Stimulated activated CD4-positive, alpha-beta T cell treated with anti-CD3 and anti-CD28 coated beads, Interleukin-2, amount 100 ng/mL, for 24 hours (primary cell): ENCODE measurements around the gene GALNTL6.
"Not testable (repeated sequence)": the region's sequence is repeated elsewhere in the genome, so short reads cannot be mapped to it uniquely, and the experiment has no call there.

ENCODE experiments used
- DNase-seq, 2 donors: peaks; one replicate each; pipeline ENCODE4 v3.0.0-alpha.2; 2020

The GALNTL6 gene

DNA sequence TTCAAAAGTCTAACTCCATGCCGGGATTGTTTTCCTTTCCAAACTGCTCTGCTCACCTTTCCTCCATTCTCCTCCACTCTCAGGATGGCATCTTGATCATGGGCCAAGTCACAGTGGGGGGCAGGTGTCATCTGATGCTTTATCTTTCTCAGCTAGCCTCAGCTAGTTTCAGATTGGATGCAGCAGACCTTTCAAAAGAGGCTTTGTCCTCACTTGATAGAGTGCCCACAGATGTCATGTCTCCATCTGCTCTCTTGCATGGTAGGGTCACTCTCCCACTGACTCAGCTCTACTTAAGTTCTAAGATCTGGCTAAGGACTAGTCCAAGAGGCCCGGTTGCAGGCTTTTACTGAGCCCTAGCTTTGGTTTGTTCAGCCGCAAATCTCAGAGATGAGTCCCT lies 1013.7 kb downstream of the GALNTL6 start:
- DNase-seq: no peak

DNA sequence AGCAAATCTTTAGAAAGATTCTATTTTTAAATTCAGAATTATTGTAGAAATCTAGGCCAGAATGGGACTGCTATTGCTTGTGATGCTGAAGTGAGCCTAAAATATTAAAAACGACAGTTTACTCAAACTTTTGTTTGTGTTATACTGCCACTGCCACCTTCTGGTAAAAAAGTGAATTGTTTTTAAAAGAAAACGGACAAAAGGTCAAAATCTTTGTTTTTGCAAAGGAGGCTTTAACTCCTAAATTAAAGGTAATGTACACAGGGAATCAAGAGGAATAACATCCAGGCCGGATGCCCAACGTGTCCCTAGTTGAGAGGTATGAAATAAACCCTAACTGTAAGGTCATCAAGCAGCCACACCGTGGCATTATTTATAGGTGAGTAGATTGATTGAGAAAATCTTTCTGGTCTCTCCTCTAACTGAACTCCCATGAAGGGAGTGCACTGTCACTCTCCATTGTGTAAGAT lies 1017.1 kb downstream of the GALNTL6 start:
- DNase-seq: no peak

DNA sequence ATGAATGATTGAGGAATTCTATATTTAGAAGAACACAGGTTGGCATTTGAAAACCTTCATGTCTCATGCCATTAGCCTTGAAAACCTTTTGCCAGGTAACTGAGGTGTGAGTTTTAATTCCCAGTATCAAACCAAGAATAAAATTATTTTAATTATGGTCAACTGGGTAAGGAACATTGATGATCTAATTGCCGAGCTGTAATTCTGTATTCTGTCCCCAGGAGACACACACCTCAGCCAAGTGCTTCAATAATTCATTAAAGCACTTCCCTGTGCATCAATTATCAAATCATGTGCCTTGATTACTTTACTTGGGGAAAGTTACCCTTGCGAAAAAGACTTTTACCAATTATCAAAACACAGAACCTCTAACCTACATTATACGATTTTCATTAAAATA lies 1023.5 kb downstream of the GALNTL6 start:
- no peak for DNase-seq

DNA sequence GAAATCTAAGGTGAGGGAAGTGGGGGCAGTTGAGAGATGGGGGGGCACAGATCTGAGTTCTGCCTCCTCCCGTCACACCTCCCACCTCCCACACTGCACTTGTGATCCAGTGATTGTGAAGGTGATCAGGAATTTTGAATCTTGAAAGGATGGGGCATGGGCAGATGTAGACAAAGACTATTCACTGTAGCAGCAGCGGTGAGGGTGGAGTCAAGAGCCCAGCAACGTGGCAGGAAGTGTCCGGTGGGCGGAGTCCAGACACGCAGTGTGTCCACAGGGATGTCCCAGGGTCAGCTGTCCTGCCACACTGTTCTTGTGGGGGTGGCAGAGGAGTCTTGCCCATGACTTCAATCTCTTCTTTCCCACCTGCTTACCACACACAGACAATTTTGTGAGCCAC lies 1024.9 kb downstream of the GALNTL6 start:
- DNase-seq: no peak

DNA sequence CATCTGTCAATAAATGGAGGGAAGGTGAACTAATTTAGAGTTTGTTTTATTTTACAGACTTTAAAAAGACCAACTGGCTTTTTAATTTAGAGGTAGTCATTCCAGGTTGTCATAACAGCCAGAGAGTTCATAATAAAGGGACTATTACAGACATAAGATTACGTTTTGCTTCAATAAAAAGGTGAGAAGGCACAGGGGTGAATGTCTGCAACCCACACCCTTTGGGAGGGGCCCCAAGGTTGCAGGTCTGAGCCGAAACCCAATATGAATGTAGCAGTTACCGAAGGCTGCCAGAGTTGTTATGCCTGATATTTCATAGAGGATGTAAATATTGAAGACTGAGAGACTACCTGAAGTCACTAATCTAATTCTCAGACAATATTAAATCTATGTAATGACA lies 1025.7 kb downstream of the GALNTL6 start:
- no peak for DNase-seq

DNA sequence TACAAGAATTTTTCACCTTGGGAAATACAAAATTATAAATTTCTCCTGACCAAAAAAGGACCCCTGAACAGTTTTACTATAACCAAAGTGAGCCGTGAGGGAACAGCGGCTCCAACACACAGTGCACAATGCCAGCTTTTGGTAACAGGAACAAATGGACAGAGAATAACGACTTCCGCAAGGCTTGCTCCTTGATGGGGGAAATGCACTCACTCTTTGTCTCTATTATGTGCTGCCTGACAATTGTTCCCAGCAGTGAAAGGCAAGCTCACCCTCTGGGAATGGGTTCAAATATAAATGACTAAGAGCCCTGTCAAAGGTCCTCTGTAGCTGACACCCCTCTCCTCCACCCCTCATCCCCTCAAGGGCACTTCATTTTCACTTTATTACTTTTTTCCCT lies 1029.6 kb downstream of the GALNTL6 start:
- DNase-seq: no peak

DNA sequence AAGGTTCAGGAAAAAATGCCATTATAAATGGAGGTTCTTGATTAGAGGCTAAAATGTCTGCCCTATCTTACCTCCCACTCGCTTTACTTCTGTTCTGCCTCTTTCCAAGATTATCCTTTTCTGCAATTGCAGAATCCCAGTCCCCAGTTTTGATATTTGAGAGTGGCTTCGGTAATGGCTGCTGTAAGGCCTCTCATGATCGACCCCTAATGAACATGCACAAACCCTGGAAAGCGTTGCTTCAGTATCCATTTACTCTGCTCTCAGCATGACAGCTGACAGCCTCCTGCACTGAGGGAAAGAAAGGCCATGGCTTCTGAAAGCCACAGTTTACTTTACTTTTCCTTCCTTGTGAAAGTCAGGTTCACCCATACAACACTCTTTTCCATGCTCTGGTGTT lies 1030.0 kb downstream of the GALNTL6 start:
- no peak for DNase-seq

DNA sequence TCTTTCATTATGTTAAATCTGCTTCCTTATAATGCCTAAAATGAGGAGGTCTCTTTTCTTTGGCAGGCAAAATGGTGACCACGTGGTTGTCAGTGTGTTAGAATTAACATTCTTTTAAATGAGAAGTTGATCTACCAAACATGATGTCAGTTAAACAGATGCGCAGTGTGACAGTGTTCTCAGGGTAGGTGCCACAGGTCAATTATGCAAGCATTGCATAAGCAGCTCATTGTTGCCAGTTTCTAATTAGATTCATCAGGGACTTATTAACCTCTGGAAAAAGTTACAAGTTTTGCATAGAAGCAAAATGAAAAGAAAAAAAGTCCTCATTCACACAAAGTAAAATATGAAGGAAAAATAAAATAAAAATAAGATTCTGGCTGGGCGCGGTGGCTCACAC lies 1031.4 kb downstream of the GALNTL6 start:
- DNase-seq: no peak

DNA sequence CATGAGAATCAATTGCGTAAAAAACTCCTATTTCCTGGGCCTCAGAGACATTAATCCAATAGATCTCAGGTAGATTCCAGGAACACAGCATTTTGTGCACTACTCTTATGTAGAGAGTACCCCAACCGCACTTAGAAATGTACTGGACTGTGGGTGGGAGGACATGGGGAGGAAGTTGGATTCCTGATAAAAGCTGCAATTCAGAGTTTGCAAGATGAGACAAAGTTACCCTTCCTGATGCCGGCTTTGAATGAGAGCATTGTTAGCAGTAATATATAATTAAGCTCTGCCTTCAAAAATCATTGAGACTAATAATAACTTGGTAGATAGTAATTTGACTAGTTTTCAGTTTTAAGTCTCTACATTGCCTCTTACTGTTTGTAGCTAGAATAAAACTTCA lies 1032.1 kb downstream of the GALNTL6 start:
- DNase-seq: no peak

DNA sequence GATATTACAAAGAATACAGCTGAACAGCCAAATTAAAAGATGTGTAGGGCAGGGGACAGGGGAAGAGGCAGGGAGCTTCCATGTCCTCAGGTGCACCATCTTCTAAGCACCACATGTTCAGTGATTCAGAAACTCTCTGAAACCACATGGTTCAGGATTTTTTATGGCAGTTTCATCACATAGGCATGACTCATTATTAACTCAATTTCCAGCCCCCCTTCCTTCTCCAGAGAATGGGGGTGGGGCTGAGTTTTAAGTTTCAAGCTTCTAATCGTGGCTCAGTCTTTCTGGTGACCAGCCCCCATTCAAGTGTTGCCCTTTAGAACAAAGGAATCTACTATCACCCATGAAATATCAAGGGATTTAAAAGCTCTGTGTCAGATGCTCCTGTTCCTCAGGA lies 1037.6 kb downstream of the GALNTL6 start:
- no peak for DNase-seq

DNA sequence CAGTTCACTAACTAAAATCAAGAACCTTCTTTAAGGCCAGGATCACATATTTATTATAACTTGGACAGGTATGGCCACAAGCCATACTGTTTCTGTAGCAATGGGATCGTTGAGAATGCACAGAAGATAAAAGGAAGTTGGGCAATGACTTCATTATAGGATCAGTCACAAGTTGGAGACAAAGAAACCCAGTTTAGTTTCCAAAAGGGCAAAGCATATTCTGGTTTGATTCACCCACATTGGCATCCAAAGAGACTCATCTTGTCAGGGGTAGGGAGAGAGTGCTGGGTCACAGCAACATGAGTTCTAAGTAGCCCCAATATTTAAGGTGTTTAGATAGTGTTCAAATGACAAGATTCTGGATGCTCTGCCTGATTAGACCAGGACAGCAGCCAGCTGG lies 1038.3 kb downstream of the GALNTL6 start:
- DNase-seq: no peak

DNA sequence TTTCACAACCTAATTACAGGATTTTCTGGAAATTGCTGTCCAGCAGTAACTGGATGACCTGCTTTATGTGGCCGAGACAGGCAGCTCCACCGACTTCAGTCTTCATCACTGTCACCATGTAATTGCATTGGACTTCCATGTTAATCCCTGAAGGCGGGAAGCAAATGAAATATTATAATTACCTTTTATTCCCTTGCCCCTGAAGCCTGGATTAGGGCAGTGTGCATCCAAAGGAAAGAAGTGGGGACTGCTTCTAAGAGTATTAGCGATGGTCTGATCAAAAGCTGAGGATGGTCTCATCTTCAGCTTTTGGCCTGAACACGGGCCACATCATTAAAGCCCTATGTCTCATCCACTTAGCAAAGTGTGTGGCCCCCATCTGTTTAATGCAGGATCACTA lies 1043.8 kb downstream of the GALNTL6 start:
- no peak for DNase-seq

DNA sequence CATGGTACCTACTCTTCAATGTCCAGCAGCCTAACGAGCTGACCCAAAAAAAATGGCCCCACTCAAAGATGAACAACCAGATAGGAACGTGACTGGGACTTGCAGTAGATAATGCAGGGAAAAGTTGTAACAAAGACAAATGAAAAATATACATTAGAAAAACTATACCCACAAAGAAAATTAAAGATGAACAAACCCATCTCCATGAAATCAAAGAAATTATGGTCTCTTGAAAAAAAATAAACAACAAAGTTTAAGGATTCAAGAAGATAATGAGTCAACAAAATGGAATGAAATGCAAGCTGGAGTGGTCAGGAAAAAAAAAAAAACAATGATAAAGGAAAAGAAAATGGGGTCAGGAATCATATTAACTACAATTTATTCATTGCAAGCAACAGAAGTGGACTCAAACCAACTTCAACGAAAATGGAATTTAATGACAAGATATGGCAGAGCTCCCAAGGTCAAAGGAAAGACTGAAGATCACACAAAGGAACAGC lies 1045.6 kb downstream of the GALNTL6 start:
- DNase-seq: no peak

DNA sequence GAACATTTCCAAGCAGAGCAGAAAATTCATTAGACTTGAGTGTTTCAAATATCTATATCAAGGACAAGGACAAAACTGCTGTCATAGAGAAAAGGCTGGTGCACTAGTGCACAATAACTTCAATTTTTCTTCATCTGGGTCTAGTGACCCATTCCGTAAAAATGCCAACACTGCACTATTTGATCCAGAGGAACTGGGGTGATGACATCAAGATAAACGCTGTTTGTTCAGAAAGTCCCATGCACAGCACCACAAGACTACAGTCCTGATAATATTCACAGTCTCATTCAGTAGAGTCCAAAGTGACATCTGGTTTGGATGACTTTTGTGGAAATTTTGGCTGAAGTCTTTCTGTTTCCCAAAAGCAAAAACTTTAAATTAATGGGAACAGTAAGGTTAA lies 1051.9 kb downstream of the GALNTL6 start:
- no peak for DNase-seq

DNA sequence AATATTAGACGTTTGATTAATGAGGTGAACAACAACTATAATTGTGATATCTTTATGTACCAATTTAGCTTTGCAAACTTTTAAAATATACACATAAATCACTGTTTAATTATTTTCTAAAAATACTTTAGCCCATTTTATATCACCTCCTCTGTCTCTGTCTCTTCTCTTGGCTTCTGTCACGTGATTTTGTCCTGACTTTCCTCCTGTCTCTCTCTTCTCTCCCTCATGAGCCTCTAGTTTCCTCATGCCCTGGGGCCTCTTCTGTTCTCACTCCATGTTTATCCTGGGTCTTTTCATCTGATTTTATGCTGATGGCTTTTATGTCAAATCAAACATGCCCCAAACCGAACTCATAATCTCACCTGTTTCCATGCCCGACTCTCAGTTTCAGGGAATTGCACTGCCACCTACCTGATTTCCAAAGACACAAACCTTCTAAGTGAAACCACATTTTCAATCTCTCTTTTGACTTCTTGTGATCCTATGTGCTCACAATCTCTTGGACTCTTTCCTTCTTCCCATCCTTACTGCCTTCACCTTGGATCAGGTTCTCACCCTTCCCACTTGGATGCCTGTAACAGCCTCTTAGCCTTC lies 1052.4 kb downstream of the GALNTL6 start:
- no peak for DNase-seq

DNA sequence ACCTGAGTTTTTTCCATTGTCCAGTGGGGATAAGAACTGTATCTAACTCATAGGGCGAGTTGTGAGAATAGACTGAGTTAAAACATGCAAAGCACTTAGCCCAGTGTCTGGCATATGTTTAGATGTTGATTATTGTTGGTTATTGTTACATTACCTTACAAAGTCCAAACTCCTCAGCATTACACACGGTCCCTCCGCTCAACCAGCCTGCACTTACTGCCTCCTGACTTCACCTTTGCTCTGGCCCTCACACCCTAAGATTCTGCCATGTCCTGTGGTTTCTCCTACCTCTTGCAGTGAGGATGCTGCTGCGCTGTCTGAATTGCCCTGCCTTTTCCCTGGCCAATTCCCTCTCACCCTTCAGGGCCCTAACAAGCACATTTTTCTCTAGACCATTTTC lies 1053.2 kb downstream of the GALNTL6 start:
- DNase-seq: no peak

DNA sequence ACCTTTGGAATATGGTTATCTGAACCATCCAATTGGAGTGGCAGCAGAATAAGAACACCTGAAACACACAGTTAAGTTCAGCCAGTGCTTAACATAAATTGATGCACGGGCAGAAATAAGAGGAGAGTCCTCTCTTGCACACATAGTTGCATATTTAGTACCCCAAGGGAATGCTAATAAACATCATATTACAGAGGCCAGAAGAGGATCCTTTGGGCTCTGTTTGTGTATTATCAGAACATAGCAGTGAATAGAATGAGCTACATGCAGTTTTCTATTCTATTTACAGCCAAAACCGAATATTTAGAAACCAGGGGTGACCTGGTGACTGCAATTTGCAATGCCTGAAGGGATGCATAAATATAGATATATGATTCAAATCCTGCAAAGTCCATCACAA lies 1054.6 kb downstream of the GALNTL6 start:
- DNase-seq: no peak

DNA sequence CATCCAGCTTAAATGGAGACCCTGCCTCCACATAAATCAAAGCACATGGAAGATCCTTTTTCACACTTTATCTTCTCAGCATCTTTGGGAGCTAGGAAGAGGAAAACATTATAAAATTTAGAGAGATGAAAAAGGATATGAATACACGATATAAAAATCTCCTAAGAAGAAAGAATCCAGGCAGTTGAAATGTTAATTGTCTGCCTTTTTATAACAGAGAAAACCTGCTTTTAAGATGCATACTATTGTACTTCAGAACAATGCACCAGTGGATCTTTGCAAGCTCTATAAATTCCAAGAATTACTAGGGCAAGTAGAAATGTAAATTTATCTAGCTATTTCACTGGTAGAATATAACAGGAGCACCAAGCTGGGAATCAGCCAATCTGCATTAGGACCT lies 1055.1 kb downstream of the GALNTL6 start:
- no peak for DNase-seq

DNA sequence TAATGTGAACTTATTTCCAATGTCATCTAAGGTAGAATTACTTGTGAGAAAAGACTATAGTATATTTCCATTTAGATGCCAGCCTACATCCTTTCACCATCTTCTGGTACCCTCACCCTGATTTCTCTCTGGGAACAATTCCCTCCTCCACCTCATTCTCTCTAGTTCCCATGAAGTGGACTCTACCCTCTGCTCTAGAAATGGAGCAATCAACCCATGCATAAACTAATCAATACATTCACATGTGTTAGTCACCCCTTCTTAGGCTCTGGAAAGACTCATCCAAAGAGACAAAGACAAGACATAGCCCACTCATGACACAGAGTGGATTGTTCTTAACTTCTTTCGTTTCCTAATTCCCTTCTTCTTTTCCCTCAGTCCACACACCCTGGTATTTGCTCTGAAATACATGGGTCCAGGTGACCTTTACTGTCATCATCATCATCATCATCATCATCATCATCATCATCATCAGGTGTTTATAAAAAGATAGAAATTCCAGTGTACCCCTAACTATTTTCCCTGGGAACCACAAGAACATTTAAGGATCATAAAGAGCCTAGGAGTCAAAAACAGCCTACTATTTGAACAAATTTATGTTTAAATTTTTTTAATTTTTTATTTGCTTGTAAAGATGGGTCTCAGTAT lies 1056.5 kb downstream of the GALNTL6 start:
- DNase-seq: no peak

DNA sequence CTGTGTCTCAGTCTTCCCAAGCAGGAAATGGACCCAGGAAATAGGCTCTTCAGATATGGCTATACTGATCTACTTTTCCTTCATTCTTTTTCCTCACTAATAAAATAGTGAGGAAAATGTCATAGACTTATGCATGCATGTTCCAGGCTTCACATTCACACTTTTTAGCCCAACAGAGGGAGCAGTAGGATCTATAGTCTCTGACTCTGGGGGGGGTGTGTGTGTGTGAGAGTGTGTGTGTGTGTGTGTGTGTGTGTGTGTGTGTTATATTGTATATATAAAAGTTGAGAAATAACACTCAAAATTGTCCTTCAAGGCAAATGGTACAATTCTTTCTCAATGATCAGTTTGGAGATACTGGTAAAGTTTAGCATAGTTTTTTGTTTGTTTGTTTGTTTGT lies 1058.2 kb downstream of the GALNTL6 start:
- DNase-seq: no peak

DNA sequence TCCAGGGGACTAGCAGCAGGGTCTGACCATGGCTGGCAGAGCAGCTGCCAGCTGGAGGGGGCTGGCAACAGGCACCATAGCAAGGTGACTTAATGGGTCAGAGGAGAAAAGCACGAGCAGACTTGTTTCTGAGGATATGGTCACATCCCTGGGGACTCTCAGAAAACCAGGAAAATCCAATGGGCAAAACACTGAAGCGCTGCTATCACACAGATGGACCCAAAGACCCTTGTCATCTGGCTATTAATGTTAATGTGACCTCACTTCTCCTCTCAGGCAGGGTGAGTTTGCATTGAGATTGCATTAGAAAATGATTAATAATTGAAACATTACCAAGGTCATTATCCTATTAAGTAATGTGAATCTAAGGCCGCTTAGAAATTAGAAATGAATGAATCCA lies 1061.7 kb downstream of the GALNTL6 start:
- DNase-seq: no peak

DNA sequence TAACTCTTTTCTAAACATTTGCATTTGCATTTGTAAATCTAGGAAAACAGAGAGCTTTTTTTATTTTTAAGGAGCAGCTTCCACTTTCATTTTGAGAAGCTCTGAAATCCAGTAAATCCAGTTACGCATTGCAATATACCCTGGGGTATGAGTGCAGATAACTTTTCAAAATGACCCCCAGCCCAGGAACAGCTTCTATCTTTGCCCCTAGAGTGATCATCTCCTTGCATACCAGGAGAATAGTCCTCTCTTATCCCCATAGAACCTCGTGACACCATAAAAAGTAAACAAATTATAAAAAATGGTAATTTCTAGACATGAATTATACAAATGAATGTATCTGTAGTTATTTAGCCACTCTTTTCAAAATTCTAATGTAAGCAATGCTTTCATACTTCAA lies 1063.2 kb downstream of the GALNTL6 start:
- DNase-seq: no peak

DNA sequence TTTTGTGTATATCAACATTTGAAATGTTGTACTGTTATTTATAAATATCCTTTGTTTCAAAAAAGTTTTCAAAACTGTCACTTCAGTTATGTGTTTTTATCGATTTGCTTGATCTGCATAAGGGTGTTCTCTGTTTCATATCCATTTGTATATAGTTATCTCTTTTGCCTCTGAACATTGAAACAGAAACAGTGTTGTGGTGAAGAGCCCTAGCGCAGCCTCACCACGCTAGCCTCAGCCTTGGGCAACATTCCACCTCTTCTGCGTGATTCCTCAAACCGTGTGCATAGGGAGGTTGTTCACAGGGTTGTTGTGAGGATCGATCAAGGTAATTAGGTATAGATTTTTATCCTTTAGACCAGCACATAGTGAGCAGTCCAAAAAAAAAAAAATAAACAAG lies 1068.4 kb downstream of the GALNTL6 start:
- DNase-seq: no peak

DNA sequence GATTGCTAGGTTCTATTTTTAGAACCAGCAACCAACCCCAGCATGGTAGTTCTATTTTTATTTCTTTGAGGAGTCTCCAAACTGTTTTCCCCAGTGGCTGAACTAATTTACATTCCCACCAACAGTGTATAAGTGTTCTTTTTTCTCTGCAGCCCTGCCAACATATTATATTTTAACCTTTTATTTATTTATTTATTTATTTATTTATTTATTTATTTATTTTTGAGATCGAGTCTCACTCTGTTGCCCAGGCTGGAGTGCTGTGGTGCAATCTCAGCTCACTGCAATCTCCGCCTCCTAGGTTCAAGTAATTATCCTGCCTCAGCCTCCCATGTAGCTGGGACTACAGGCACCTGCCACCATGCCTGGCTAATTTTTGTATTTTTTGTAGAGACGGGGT lies 1074.2 kb downstream of the GALNTL6 start:
- DNase-seq: not testable (repeated sequence)

DNA sequence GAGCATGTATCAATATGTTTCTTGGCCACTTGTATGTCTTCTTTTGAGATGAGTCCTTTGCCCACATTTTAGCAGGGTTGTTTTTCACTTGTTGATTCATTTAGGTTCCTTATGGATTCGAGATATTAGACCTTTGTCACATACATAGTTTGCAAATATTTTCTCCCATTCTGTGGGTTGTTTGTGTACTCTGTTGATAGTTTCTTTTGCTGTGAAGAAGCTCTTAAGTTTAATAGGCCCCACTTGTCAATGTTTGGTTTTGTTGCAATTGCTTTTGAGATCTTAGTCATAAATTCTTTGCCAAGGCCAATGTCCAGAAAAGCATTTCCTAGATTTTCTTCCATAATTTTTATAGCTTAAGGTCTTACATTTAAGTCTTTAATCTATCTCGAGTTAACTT lies 1074.8 kb downstream of the GALNTL6 start:
- no peak for DNase-seq
